Stimulated activated CD8-positive, alpha-beta memory T cell treated with anti-CD3 and anti-CD28 coated beads, Interleukin-7, amount 100 ng/mL, for 4 hours (primary cell): ENCODE data around the gene RAD18.

Source experiments
- DNase-seq, 2 donors: peaks; one replicate each; pipeline ENCODE4 v3.0.0-alpha.2; 2020; ENCODE audit warnings: low read depth in 2 of 2

The RAD18 gene, protein sequence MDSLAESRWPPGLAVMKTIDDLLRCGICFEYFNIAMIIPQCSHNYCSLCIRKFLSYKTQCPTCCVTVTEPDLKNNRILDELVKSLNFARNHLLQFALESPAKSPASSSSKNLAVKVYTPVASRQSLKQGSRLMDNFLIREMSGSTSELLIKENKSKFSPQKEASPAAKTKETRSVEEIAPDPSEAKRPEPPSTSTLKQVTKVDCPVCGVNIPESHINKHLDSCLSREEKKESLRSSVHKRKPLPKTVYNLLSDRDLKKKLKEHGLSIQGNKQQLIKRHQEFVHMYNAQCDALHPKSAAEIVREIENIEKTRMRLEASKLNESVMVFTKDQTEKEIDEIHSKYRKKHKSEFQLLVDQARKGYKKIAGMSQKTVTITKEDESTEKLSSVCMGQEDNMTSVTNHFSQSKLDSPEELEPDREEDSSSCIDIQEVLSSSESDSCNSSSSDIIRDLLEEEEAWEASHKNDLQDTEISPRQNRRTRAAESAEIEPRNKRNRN

DNA sequence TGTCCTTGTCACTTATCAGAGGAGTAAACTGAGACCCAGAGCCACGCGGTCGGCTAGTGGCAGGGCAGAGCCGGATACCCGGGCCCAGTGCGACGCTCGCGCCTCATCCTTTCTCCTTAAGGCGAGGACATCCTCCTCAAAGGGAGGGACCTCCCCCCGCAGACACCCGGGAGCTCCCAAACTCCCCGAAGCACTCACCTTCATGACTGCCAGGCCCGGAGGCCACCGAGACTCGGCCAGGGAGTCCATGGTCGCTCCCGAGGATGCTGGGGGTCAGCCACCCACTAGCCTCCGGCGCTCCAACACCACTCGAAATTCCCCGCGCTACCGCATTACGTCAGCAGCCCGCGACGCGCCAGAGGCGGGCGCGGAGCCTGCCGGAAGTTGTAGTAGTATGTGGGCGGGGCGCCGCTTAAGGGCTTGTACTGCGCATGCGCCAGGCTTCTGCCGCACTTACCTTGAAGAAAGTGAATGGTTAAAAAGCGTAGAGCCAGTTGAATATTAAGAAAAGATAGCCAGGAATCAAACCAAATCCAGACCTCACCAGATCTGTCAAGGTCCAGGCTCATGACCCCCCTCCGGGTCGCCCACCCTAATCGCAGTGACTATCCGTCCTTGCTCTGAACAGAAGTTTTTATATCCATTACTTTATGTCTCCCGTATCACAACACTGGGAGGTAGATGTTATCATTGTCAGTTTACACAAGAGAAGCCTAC lies at the start of gene RAD18:
TSS of gene RAD18 (minus strand) at position 336 of the 717 bp plus-strand sequence. CDS start at position 249, 87 bp downstream.
- DNase-seq: peak; percentile 82 to 84

DNA sequence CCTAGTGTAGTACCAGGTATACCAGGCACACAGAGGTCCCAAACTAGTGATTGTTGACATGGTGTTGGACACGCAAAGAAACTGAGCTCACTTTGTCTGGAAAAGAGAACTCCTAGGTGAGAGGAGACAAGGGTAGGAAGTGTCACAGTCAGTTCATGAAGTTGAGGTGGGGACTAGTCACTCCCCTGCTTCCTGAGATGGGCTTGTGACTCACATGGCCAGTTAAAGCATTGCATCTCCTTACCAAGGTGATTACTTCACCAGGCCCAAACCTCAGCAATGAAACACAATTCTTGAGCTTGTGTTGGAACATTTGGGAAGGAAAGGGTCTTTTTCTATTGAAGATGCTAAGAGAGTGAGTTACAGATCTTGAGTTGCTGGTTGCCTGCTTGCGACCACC lies 49.2 kb upstream of the RAD18 start:
- DNase-seq: no peak

DNA sequence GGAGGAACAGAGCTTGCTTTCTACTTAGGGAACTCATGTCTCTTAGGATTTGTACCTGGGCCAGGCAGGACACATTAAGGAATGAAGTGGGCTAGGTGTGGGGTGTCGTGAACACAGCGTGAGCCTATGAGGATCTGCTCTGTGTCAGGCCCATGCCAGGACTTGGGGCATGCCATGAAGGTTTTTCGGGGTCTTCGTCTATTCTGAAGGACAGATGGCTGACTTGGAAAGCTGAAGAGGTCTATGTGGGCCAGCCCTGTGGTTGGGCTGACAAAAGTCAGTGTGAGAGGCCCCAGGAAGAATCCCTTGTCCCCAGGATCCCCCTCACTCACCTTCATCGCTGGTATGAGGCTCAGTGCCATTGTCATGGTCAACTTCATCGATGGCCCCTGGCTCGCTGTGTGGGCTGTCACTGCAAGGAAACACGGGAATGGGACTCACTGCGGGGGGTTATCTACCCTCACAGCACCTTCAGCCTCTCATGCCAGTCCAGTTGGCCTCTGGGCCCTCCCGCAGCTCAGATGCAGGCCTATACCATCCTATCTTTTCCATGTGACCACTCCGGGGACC lies 46.8 kb upstream of the RAD18 start:
- DNase-seq: no peak

DNA sequence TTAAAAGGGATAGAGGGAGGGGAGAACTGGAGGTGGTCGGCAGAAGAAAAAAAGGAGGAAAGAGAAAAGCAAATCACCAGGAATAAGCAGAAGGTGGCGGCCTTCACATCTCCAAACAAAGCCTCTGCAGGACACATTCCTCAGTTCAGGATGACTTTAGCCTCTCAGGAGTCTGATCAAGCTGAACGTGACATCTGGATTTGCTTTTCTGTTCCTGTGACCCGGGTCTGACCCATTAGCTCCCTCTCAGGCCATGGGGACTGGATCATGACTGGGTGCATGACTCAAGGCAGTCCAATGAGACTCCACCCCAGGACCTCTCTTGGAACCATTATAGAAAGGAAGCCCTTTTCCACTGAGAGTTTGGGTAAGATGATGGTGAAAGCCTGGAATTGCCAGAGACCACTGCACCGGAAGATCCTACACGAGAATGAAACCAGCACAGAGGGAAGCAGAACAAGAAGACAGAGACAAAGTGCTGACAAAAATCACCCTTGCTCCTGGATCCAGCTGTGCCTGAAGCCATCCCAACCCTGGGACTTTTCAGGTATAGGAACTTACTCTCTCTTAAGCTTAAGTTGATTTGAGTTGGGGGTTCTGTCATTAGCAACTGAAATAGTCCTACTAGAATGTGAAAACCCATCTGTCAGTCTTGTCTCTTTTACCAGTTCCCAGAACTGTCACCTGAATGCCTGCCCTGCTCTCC lies 45.4 kb upstream of the RAD18 start:
- DNase-seq: no peak

DNA sequence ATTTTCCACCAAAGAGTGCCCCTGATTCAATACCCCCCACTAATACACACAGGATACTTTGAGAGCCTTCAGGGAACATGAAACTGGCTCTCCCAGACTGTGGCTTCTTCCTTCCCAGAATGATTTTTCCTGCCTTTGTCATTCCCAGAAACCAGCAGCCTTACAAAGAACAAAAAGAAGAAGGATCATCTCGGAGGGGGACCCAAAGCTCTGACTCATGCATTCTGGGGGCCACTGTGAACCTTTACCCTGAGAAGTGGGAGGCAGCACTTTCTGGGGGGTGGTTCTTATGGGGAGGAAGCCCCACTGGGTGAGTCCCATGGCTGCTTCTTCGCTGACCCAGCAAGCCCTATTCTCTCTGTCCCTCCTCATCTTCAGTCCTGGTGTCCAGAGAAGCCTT lies 44.7 kb upstream of the RAD18 start:
- no peak for DNase-seq

DNA sequence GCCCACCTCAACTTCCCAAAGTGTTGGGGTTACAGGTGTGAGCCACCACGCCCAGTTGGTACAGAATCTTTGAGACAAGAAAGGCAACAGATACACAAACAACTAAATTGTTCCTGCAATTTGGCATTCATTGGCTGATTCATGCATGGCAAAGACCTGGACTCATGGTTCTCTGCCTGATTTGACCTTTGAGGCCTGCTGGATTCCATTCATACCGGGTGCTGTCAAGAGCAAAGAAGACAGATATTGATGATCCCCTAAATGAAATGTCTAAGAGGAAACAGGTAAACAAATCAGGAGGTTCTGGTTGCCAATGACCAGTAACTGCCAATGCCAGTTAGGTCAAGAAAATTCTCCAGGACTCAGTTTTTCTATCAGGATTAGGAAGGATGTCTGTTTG lies 43.9 kb upstream of the RAD18 start:
- DNase-seq: no peak

DNA sequence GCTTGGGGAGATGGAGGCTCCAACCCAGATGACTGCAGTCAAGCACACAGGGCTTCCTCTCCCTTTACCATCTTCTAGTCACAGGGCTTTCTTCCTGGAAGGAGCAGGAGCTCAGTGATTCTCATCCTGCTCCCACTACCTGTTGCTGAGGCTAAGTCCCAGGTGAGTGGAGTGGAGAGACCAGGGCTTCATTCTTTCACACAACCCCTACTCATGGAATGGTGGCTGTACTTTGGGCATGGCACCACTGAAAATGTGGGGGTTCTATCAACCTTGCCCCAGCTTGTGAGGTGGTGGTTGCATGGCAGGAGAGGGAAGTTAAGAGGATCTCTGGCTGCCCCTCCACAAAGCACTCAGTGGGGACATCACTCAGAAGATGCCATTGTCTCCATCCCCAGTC lies 36.8 kb upstream of the RAD18 start:
- DNase-seq: no peak

DNA sequence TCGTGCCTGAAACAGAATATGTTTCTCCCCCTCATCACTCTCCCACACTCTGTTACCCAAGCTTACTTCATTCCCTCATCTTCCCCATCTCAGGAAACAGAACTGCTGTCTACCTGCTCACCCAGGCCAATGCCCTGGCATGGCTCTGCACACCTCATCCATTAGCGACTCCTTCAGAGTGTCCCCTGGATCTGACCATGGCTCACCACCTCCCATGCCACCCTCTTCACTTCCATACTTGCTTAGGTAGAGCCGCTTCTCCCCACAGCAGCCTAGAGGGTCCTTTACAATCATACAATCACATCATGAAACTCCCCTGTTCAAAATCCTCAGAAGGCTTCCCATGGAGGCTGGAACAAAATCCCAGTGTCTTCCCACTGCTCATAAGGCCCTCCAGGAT lies 33.9 kb upstream of the RAD18 start:
- no peak for DNase-seq

DNA sequence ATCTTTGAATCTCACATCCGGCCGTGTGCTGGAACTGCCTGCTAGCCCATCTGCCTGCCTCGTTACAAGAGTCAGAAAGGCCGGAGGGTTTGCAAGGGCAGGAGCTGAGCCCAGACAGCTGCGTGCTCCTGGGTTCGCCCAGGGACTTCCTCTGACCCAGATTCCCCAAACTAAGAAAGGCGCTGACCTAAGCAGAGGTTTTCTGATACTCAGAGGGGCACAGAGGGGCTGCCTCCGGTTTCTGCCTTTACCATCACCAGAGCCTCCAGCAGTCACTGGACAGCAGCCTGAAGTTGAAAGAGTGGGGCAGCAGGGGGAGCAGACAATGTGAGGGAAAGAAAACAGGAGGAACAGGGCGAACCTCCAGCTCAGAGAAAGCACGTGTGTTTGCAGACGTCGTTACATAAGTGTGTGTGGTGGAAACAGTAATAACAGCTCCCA lies 33.4 kb upstream of the RAD18 start:
- no peak for DNase-seq

DNA sequence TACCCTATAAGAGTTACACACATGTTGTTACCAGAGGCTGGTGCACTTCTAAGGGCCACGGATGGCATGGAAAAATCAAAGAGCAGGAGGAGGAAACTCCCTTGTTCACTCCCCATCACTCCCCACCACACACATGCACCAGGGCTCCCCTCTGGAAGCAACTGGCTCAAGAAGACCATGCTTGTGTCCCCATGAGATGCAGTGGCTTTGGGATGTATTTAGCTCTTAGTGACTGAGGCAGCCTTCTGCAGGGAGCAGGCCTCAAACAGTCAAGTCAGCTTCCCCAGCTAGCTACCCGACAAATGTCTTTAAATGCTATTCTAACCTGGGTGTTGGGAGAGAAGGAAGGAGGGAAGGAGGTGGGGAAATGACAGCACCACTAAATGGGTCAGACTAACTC lies 32.9 kb upstream of the RAD18 start:
- no peak for DNase-seq

DNA sequence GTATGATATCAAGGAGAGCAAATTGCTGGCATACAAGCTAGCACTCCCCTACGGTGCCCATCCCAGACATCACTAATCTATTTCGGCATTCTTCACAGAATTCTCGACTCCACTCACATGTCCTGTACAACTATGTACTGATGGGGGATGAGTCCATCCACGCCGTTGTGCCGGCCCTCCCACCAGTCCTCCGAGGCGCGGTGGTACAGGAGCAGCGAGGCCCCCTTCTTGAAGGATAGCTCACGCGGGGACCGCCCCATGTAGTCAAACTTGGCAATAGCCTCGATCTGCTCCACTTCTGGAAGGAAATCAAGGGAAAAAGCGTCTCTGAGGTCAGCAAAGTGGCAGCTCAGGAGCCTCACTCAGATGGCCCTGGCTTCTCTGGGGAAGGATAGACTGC lies 31.0 kb upstream of the RAD18 start:
- no peak for DNase-seq

DNA sequence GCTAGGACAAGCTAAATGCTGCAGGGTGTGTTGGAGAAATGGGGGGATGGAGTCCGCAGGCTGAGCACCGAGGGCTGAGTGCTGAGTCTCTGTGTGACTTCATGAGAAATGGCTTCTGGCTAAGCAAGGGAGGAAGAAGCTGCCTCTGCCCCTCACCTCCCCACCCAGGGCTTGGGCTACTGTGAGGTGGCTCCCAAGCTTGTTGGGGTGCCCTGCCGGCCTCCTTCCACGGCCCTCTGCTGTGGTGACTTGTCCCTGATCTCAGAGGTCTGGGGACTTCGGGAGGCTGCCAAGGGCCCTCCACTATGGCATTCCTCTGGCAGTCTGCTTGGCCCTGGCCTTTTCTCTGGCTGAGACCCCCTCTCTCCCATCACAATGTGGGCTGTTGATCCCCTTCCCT lies 30.1 kb upstream of the RAD18 start:
- DNase-seq: no peak

DNA sequence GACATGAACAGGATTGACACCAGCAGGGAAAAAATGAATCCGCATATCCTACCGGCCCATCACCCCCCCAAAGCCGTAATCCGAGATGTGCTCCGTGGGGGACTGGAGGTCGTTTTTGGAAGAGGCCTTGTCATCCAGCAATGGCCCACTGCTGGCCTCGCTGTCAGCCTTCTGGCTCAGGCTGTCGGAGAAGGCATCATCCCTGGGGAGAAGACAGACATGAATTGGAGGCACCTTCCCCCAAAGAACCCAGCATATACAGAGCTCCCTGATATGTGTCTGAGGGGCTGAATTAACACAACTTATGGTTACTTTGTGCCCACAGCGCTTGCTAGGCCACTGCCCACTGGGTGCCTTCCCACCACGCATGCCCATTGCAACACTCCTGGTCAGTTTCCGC lies 29.6 kb upstream of the RAD18 start:
- DNase-seq: no peak

DNA sequence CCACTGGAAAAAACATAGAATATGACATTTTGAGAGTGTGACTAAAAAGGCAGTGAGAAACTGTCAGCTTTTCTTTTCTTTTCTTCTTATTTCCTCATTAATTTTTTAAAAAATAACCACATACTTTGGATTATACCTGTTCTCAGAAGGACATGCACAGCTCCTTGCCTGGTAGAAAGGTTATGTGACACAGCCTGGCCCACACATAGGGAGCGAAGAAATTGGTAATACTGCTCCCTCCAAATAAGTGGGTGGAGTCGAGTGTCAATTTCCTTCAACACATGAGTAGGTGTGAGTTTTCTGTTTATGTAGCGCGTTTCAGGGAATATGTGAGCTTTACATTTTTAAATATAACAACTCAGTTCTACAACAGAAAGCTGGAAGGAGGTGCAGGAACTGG lies 28.9 kb upstream of the RAD18 start:
- no peak for DNase-seq

DNA sequence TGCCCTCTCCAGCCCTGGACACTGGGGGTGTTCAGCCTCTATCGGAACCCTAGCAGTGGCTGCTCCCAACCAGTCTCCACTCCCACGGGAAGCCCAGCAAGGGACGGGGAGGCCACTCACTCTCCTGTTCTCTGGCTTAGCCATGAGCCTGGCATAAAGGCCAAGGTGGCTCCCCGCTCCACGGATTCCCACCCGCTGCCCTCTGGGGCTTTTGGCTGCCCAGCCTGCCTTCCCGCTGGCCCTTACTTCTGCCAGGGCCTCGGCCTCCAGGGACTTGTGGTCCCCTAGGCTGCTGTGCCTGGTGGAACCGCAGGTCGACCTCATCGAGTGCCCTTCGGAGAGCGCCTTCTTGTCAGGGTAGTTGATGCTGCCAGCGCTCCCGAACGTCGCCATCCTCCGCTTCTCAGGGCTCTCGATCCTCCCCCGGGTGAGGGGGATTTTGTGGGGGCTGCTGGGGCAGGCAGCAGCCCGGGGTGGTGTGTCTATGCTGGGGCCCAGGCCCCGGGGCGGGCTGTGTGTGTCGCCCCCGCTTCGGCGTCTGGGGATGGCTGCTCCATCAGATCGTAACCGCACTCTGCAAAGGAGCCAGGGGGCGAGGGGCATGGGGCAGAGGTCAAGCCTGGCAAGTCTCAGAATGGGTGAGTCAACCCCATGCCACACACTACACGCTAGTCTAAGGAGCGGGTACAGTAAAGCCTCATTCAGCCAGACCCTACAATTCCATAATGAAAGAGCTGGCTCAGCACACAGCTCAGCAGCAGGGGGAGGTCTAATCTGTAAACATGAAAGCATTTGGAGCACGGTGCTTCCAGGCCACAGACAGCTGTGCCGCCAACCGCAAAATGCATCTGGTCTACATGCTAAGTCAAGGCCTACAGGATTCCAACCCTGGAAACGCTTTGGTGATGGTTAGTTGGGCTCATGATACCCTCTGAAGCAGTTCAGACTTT lies 27.3 kb upstream of the RAD18 start:
- DNase-seq: no peak

DNA sequence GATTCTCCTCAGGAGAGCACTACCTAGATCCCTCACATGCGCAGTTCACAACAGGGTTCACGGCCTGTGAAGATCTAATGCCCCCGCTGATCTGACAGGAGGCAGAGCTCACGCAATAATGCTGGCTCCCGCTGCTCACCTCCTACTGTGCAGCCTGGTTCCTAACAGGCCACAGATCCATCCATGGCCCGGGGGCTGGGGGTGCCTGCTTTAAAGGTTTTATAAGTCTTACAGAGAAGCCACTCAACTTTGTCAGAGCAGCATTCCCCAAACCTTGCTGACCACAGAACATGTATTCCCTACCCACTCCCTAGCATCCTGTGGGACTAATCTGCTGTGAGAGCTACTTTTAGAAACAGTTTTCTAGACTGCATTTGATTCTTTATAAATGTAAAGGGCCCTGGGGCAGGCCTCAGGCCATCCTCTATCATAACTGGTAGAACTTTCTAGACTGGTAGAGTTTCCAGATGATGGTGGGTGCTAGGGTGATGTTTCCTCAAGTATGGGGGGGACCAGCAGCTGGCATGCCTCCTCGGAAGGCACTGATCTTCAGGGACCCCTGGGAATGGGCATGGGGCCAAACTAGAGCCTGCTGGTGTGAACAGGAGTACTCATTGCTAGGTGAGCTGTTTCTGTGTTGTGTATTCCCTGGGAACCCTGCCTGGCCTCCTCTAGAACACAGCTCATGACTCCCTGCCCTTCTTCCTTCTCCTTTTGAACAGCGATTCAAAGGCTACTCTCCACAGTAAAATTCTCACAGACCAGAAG lies 25.7 kb upstream of the RAD18 start:
- no peak for DNase-seq

DNA sequence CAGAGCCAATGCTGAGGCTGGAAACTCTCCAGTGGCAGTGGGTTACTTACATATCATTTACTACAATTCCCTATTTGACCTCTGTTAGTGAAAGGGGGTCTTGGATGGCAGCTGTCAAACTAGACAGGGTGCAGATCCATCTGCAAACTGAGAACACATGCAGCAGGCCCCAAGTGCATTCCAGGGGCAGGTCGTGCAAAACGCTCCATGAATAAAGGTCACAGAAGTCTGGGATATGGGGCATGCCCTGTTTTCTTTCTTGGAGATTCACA lies 25.0 kb upstream of the RAD18 start:
- no peak for DNase-seq

DNA sequence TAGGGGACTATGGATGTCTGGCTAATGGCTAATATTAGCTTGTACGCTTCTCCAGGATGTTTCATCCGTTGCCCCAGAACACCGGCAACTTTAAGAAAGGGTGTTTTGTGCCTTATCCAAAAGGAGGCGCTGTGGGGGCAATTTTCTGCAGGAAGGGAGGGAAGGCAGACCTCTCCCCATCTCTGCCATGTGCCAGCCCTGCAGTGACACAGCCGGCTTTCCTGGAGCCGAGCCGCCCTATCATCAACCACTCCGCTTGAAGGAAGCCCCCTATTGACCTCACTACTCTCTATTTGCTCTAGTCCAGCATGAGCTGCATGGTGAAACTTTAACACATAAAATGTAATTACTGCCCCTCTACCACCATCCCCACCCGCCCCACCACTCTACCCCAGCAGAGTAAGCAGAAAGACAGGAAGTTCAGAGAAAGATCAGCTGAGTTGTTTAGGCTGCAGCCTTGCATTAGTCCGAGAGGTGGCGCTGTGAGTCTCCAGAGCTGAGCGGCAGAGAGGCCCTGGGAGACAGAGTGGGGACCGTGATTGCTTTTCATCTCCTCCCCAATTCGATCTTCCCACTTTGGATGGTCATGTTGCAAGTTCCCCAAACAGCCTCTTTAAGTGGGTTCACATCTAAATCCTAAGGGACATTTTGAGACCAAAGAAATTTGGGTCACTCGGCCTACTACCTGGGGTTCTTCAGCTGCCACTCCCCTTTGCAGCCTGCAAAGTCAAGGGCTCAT lies 24.5 kb upstream of the RAD18 start:
- DNase-seq: peak in 1 of 2 donors; percentile 8

DNA sequence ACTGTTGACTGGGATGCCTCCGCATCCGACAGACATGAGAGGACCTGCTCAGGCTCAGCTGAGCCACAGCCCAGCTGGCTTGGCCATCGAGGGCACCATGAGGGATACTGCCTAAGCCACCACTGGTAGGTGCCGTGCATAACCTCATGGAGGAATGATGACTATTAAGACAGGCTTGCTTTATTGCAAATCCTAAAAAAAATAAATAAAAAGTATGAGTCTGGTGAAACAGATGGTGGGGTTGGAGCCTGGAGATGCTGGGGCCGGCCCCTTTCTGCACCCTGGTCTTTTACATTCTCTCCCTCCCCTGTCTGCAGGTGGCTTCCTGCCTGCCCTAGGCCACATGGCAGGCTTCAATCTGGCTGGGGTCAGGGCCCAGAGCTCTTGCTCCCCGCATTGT lies 24.0 kb upstream of the RAD18 start:
- DNase-seq: no peak

DNA sequence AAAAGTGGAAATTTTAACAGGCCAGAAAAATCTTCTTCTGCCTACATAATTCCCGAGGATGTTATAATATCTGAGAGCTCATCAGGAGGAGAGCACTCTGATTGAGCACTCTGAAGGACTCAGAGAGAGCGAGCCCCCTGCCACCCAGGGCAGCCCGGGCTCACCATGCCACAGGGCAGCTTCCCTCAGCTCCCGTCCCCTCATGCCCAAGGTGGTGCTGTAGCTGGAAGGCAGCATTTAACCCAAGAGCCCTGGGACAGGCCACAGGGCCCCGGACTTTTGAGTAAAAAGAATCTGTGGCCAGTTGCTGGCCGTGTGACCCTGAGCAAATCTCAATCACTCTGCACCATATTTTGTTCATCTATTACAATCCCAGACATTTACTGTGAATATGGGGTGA lies 23.5 kb upstream of the RAD18 start:
- DNase-seq: no peak
